ENCODE results near the gene NEK10. TPM values are rescaled to one million over a fixed set of nuclear protein-coding genes. Genes with fewer than 3 reads are reported as not detected.

Gene NEK10
- total and polyA plus RNA-seq, 2 donors (not counting 1 experiment from before 2014, with no cell fraction given), result 0.49 to 0.55 TPM

DNA sequence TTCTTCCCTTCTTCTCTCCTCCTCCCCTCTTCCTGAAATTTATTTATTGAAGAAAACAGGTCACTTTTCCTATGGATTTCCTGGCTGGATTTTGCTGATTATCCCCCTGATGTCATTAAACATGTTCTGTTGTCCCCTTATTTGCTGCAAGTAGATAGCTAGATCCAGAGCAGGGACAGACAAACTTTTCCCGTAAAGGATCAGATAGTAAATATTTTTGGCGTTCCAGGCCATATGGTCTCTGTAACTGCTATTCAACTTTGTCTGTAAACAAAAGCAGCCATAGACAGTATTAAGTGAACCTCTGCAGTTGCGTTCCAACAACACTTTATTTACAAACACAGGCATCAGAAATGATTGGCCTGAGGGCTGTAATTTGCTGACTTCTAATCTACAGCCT is 241.3 kb downstream of the NEK10 start:
- Histone ChIP-seq H3K27me3 (replicated peaks in 1 of 4; ENCODE audit: control extremely low read depth in 1 of 4, control insufficient read depth in 3 of 4, insufficient read depth in 4 of 4, low read length in 3 of 4) (no peaks in the 10 kb centered on the region), H3K9me3 (ENCODE audit: control extremely low read depth in 1 of 3, control insufficient read depth in 2 of 3, insufficient read depth in 1 of 3, low read length in 2 of 3) (no peaks in the 10 kb centered on the region), H3K79me2 (ENCODE audit: control insufficient read depth, insufficient read depth, low read length) (no peaks in the 10 kb centered on the region), H3K27ac (ENCODE audit: low read length in 2 of 2) (no peak overlapping the region), H2AFZ (ENCODE audit: insufficient read depth, low read depth, low read length, poor library complexity, severe bottlenecking) (no peak overlapping the region), H3K4me2 (replicated peaks; ENCODE audit: low read depth, low read length, poor library complexity, severe bottlenecking) (no peak overlapping the region), H3K4me3 (ENCODE audit: control extremely low read depth in 1 of 5, extremely low read depth in 1 of 5, insufficient read depth in 1 of 5, low read depth in 2 of 5, low read length in 4 of 5) (no peak overlapping the region), H3K4me1 (ENCODE audit: control insufficient read depth in 2 of 2, insufficient read depth in 2 of 2, low read length in 2 of 2) (no peaks in the 10 kb centered on the region), H4K20me1 (ENCODE audit: control insufficient read depth, insufficient read depth, low read length, poor library complexity, severe bottlenecking) (no peaks in the 10 kb centered on the region), H3K9ac (ENCODE audit: low read length) (no peak overlapping the region), H3K36me3 (replicated peaks in 1 of 2; ENCODE audit: control extremely low read depth in 1 of 2, control insufficient read depth in 1 of 2, extremely low read depth in 1 of 2, insufficient read depth in 2 of 2, low read length in 1 of 2) (no peaks in the 10 kb centered on the region)
- POLR2A ChIA-PET, result no interaction called here
- no peak for ATAC-seq (ENCODE audit: low read depth)
- TF ChIP-seq, protein P1, sequence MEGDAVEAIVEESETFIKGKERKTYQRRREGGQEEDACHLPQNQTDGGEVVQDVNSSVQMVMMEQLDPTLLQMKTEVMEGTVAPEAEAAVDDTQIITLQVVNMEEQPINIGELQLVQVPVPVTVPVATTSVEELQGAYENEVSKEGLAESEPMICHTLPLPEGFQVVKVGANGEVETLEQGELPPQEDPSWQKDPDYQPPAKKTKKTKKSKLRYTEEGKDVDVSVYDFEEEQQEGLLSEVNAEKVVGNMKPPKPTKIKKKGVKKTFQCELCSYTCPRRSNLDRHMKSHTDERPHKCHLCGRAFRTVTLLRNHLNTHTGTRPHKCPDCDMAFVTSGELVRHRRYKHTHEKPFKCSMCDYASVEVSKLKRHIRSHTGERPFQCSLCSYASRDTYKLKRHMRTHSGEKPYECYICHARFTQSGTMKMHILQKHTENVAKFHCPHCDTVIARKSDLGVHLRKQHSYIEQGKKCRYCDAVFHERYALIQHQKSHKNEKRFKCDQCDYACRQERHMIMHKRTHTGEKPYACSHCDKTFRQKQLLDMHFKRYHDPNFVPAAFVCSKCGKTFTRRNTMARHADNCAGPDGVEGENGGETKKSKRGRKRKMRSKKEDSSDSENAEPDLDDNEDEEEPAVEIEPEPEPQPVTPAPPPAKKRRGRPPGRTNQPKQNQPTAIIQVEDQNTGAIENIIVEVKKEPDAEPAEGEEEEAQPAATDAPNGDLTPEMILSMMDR (IDR thresholded peaks at IDR 0.05), result no peak
- TF ChIP-seq EZH2 (IDR thresholded peaks at IDR 0.05; ENCODE audit: borderline replicate concordance, insufficient read depth, low read depth, low read length, poor library complexity, severe bottlenecking), result no peak
- intact Hi-C loops (cut with micrococcal nuclease), result no loop called here
- Mint-ChIP-seq H3K9me3 (ENCODE audit: insufficient read depth) (no peaks in the 10 kb centered on the region), H3K27ac (no peak overlapping the region), H3K4me1 (no peaks in the 10 kb centered on the region), H3K27me3 (peaks cover 31% of the 10 kb centered on the region), H3K4me3 (no peak overlapping the region)
- WGBS (ENCODE audit: insufficient coverage), result 90% methylated on average over 2 of the region's 3 CpGs
- DNase-seq, result no peak
- CTCF ChIA-PET, result interaction anchor here (0.7 kb wide), 1 partner anchor 1192 kb away, joined by 3 read pairs; no protein-coding TSS in a partner anchor

DNA sequence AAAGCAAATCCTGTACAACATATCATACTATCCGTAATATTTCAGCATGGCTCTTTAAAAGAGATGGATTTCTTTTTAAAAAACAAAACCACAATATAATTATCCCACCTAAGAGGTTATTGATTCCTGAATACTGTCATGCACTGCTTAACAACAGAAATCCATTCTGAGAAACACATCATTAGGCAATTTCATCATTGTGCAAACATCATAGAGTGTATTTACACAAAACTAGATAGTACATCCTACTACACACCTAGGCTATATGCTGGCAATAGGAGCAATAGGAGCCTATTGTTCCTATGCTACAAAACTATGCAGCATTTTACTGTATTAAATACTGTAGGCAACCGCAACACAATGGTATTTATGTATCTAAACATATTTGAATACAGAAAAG is 242.0 kb downstream of the NEK10 start:
- Mint-ChIP-seq H3K4me1 (no peaks in the 10 kb centered on the region), H3K27ac (no peak overlapping the region), H3K4me3 (no peak overlapping the region), H3K27me3 (peaks cover 32% of the 10 kb centered on the region), H3K9me3 (ENCODE audit: insufficient read depth) (no peaks in the 10 kb centered on the region)
- Histone ChIP-seq H3K4me2 (replicated peaks; ENCODE audit: low read depth, low read length, poor library complexity, severe bottlenecking) (no peak overlapping the region), H3K79me2 (ENCODE audit: control insufficient read depth, insufficient read depth, low read length) (no peaks in the 10 kb centered on the region), H4K20me1 (ENCODE audit: control insufficient read depth, insufficient read depth, low read length, poor library complexity, severe bottlenecking) (no peaks in the 10 kb centered on the region), H3K4me3 (ENCODE audit: control extremely low read depth in 1 of 5, extremely low read depth in 1 of 5, insufficient read depth in 1 of 5, low read depth in 2 of 5, low read length in 4 of 5) (no peak overlapping the region), H3K9ac (ENCODE audit: low read length) (no peak overlapping the region), H3K36me3 (replicated peaks in 1 of 2; ENCODE audit: control extremely low read depth in 1 of 2, control insufficient read depth in 1 of 2, extremely low read depth in 1 of 2, insufficient read depth in 2 of 2, low read length in 1 of 2) (no peaks in the 10 kb centered on the region), H3K27ac (ENCODE audit: low read length in 2 of 2) (no peak overlapping the region), H3K9me3 (ENCODE audit: control extremely low read depth in 1 of 3, control insufficient read depth in 2 of 3, insufficient read depth in 1 of 3, low read length in 2 of 3) (no peaks in the 10 kb centered on the region), H2AFZ (ENCODE audit: insufficient read depth, low read depth, low read length, poor library complexity, severe bottlenecking) (no peak overlapping the region), H3K27me3 (replicated peaks in 1 of 4; ENCODE audit: control extremely low read depth in 1 of 4, control insufficient read depth in 3 of 4, insufficient read depth in 4 of 4, low read length in 3 of 4) (no peaks in the 10 kb centered on the region), H3K4me1 (ENCODE audit: control insufficient read depth in 2 of 2, insufficient read depth in 2 of 2, low read length in 2 of 2) (no peaks in the 10 kb centered on the region)
- ChIA-PET CTCF (no interaction called here), POLR2A (no interaction called here)
- no peak for TF ChIP-seq EZH2 (IDR thresholded peaks at IDR 0.05; ENCODE audit: borderline replicate concordance, insufficient read depth, low read depth, low read length, poor library complexity, severe bottlenecking)
- TF ChIP-seq, protein P1 (IDR thresholded peaks at IDR 0.05), result no peak
- DNase-seq (no peak), ATAC-seq (ENCODE audit: low read depth) (no peak)
- 60% methylated on average over 1 of the region's 2 CpGs for WGBS (ENCODE audit: insufficient coverage)
- intact Hi-C loops (cut with micrococcal nuclease), result no loop called here

Measured in B cell (primary cell).